HG03571 (cell line): ENCODE results near the gene RIOK3.
"Not testable (repeated sequence)": the region's sequence is repeated elsewhere in the genome, so short reads cannot be mapped to it uniquely, and the experiment has no call there.

Experiments
- ATAC-seq: cut with Tn5 transposase; IDR thresholded peaks from one replicate; pipeline ENCODE4 v1.9.1; 2021; ENCODE audit not compliant: unreplicated experiment

Gene RIOK3

GRCh38 chr18:23451011-23451410 is 2.1 kb upstream of the RIOK3 start:
- no peak for ATAC-seq

GRCh38 chr18:23451491-23451890 is 1.6 kb upstream of the RIOK3 start:
- peak; percentile 32 for ATAC-seq

- no peak for ATAC-seq
These were observed 750 bp upstream of the RIOK3 start for GRCh38 chr18:23452347-23452727.

GRCh38 chr18:23453680-23454058 is 582 bp downstream of the RIOK3 start:
- ATAC-seq = no peak

- no peak for ATAC-seq
These were observed 3.7 kb downstream of the RIOK3 start for GRCh38 chr18:23456835-23457234.

- ATAC-seq = no peak
These were observed 5.9 kb downstream of the RIOK3 start for GRCh38 chr18:23458830-23459529.

- no peak for ATAC-seq
These were observed 6.4 kb downstream of the RIOK3 start for GRCh38 chr18:23459530-23459921.

GRCh38 chr18:23460285-23461273 is 7.5 kb downstream of the RIOK3 start:
- no peak for ATAC-seq

GRCh38 chr18:23462876-23463275 is 9.8 kb downstream of the RIOK3 start:
- ATAC-seq = no peak

- ATAC-seq = no peak
These were observed 15.8 kb downstream of the RIOK3 start for GRCh38 chr18:23468753-23469459.

- no peak for ATAC-seq
These were observed 17.7 kb downstream of the RIOK3 start for GRCh38 chr18:23470620-23471387.

- no peak for ATAC-seq
These were observed 18.4 kb downstream of the RIOK3 start for GRCh38 chr18:23471486-23471885.

GRCh38 chr18:23479829-23480505 is 26.9 kb downstream of the RIOK3 start:
- peak; percentile 65 for ATAC-seq

- ATAC-seq = no peak
These were observed 31.6 kb downstream of the RIOK3 start for GRCh38 chr18:23484561-23485182.

- no peak for ATAC-seq
These were observed 32.3 kb downstream of the RIOK3 start for GRCh38 chr18:23485386-23485785.

- peak; percentile 64 for ATAC-seq
These were observed 34.9 kb downstream of the RIOK3 start for GRCh38 chr18:23487738-23488570.

- not testable (repeated sequence) for ATAC-seq
These were observed 36.5 kb downstream of the RIOK3 start for GRCh38 chr18:23489586-23489985.

- no peak for ATAC-seq
These were observed 40.6 kb downstream of the RIOK3 start for GRCh38 chr18:23493654-23494053.

- no peak for ATAC-seq
These were observed 41.9 kb downstream of the RIOK3 start for GRCh38 chr18:23494992-23495391.
